Right lobe of liver (tissue), 4 donors: ENCODE measurements around the gene ZNF408.
A peak's percentile ranks its signal among the peaks of the same experiment; 100 is the strongest.

Experiments
- CTCF ChIP-seq, 4 donors: fragments of 200-600 bp in 3 of 4; fragments of 450-650 bp in 1 of 4; IDR thresholded peaks; one replicate each; pipeline versions ENCODE4 v1.5.1 to v1.8.0; 2016 to 2022; ENCODE audit warnings: antibody characterized with exemption in 4 of 4, mild to moderate bottlenecking in 2 of 4
- POLR2A ChIP-seq: fragments of 450-650 bp; IDR thresholded peaks from one replicate; pipeline ENCODE4 v1.6.1; 2017; ENCODE audit warnings: antibody characterized with exemption, mild to moderate bottlenecking
- donor health status: DM: no; HTN: no; CAD: no.
- donor health status: DM: no; HTN: no; CAD: no.
- donor health status: DM: no; HTN: yes; CAD: no.

- TF ChIP-seq CTCF (IDR thresholded peaks at IDR 0.05): no peak
- peak; percentile 28 for TF ChIP-seq POLR2A
These were observed 44.5 kb downstream of the ZNF408 start for GRCh38 chr11:46745328-46745727.
